Spleen (tissue), 13 donors: Measurements from ENCODE around the gene RNF7. TPM values are rescaled to one million over a fixed set of nuclear protein-coding genes. Genes with fewer than 3 reads are reported as not detected.
A peak's percentile ranks its signal among the peaks of the same experiment; 100 is the strongest.
"Not testable (repeated sequence)": the region's sequence is repeated elsewhere in the genome, so short reads cannot be mapped to it uniquely, and the experiment has no call there.

Source experiments
- DNase-seq: peaks from one replicate; pipeline ENCODE4 v3.0.0-alpha.2; 2020
- H3K27ac ChIP-seq, 8 donors: fragments of 200-600 bp; sonication (generic) in 7 of 8; 1 replicate in 4 of 8; 2 replicates in 4 of 8; pipeline versions ENCODE4 v1.5.0 to v1.8.0; 2016 to 2021; ENCODE audit warnings: inconsistent platforms in 4 of 8, mild to moderate bottlenecking in 4 of 8, moderate library complexity in 1 of 8
- H3K27me3 ChIP-seq, 7 donors: fragments of 200-600 bp; sonication (generic) in 6 of 7; replicated peaks in 1 of 7; 1 replicate in 4 of 7; 2 replicates in 3 of 7; pipeline versions ENCODE4 v1.5.0 to v1.8.0; 2016 to 2021; ENCODE audit warnings: inconsistent platforms in 3 of 7, mild to moderate bottlenecking in 1 of 7
- H3K36me3 ChIP-seq, 6 donors: fragments of 200-600 bp; sonication (generic) in 5 of 6; 1 replicate in 4 of 6; 2 replicates in 2 of 6; pipeline versions ENCODE4 v1.5.0 to v1.8.0; 2016 to 2021; ENCODE audit warnings: inconsistent platforms in 2 of 6
- H3K4me1 ChIP-seq, 6 donors: fragments of 200-600 bp; sonication (generic) in 5 of 6; 1 replicate in 3 of 6; 2 replicates in 3 of 6; pipeline versions ENCODE4 v1.5.0 to v1.8.0; 2016 to 2021; ENCODE audit warnings: inconsistent platforms in 3 of 6
- H3K4me3 ChIP-seq, 8 donors: fragments of 200-600 bp; sonication (generic) in 7 of 8; 1 replicate in 4 of 8; 2 replicates in 4 of 8; pipeline versions ENCODE4 v1.5.0 to v1.8.0; 2016 to 2021; ENCODE audit warnings: inconsistent platforms in 4 of 8, mild to moderate bottlenecking in 4 of 8, moderate library complexity in 2 of 8
- H3K9me3 ChIP-seq, 8 donors: fragments of 200-600 bp; sonication (generic) in 7 of 8; 1 replicate in 4 of 8; 2 replicates in 4 of 8; pipeline versions ENCODE4 v1.5.0 to v1.8.0; 2016 to 2021; ENCODE audit warnings: inconsistent platforms in 4 of 8
- POLR2A ChIP-seq, 3 donors: fragments of 450-650 bp; IDR thresholded peaks; one replicate each; pipeline ENCODE4 v1.5.1; 2017; ENCODE audit warnings: antibody characterized with exemption in 3 of 3, mild to moderate bottlenecking in 1 of 3
- POLR2AphosphoS5 ChIP-seq, 3 donors: sonication (generic); formaldehyde crosslinking; IDR thresholded peaks; one replicate each; pipeline ENCODE4 v1.5.1; 2017; ENCODE audit warnings: antibody characterized with exemption in 3 of 3
- WGBS, 5 donors: extraction: QIAGEN DNeasy Blood & Tissue Kit in 3 of 5; methylation state at CpG; one replicate each; pipeline versions ENCODE4 v1.1.5 to v1.1.7; 2013 to 2018; 5-methylcytosine and 5-hydroxymethylcytosine counted together
- intact Hi-C: fragments of 100-400 bp; cut with DNase I; formaldehyde crosslinking; loops from one replicate; pipeline ENCODE4 v1.15.0; 2023; ENCODE audit warnings: low total_unique reads
- long read RNA-seq, 2 donors: transcript quantifications; one replicate each; lab custom pipeline, GENCODE V29; 2026
- polyA plus RNA-seq, 3 donors: library from polyadenylated mRNA; stranded (reverse); fragments of 200-250 nt; gene quantifications; one replicate each; pipeline ENCODE4 v1.2.1, GENCODE V29; 2013
- total RNA-seq, 7 donors: library from RNA; depleted of rRNA in 3 of 7; stranded (reverse); fragments of >200 nt in 3 of 7; fragmentation: NEBNext Ultra II Directional in 4 of 7; extraction: Animal tissue kit (Norgen Biotek cat#: 25700) in 4 of 7; gene quantifications; one replicate each; pipeline versions ENCODE4 v1.1.0 to v1.2.1, GENCODE V29; 2016 to 2021
- TF ChIP-seq, protein P1 (sequence below), 11 experiments: fragments of 200-600 bp in 7 of 11; fragments of 450-650 bp in 4 of 11; sonication (generic) in 4 of 11; IDR thresholded peaks in 8 of 11; conservative IDR thresholded peaks in 3 of 11; 1 replicate in 7 of 11; 2 replicates in 4 of 11; pipeline versions ENCODE4 v1.4.0 to v1.8.0; 2016 to 2021; ENCODE audit warnings: antibody characterized with exemption in 11 of 11, inconsistent platforms in 4 of 11, mild to moderate bottlenecking in 1 of 11
- donor health status: healthy with polysubstance abuse.
- donor health status: DM: no; HTN: no; CAD: no; lungs with moderate emphysema.
- donor health status: DM: no; HTN: no; CAD: no.
- donor health status: Bipolar disorder and iron deficiency.
- donor health status: healthy.
- donor health status: DM: no; HTN: no; CAD: no.
- donor health status: DM: yes; HTN: yes; CAD: no.

RNF7 gene
- 10 to 100 TPM; 42.5 to 66.1 (median 55.9) TPM for total RNA-seq
- 100 to 1,000 TPM in 2 of 3 donors, 10 to 100 TPM in 1; 93.9 to 117 (median 104) TPM for polyA plus RNA-seq
- long read RNA-seq, donor 1, transcript RNF7-201 (3 exons, 2,763 nt) = major isoform, 83 of 104 reads
- long read RNA-seq, donor 1, transcript RNF7-202 (3 exons, 805 nt) = minor isoform, 13 of 104 reads
- long read RNA-seq, donor 1, partial matches to known transcripts = 6 of 104 reads
- long read RNA-seq, donor 1, other reads (novel, unspliced or antisense) = 0 of 104 reads
- long read RNA-seq, donor 2, transcript RNF7-201 (3 exons, 2,763 nt) = major isoform, 65 of 82 reads
- long read RNA-seq, donor 2, transcript RNF7-202 (3 exons, 805 nt) = minor isoform, 5 of 82 reads
- long read RNA-seq, donor 2, partial matches to known transcripts = 7 of 82 reads
- long read RNA-seq, donor 2, other reads (novel, unspliced or antisense) = 0 of 82 reads

- H3K4me3 ChIP-seq = peak within 1 kb of the TSS; percentile 79 to 99 (median 92)
- intact Hi-C loops = loop anchor here (10.0 kb wide), 2 partner anchors 163 to 177 kb away; no protein-coding TSS in a partner anchor
- 0 to 1% (median 0%) methylated on average over 47 to 81 of the region's 81 CpGs for WGBS, 5 donors
These were observed at the start of gene RNF7 for GRCh38 chr3:141738022-141738890. RNF7 (plus strand) TSS chr3:141738298; CDS start chr3:141738342, 44 bp downstream.

DNA sequence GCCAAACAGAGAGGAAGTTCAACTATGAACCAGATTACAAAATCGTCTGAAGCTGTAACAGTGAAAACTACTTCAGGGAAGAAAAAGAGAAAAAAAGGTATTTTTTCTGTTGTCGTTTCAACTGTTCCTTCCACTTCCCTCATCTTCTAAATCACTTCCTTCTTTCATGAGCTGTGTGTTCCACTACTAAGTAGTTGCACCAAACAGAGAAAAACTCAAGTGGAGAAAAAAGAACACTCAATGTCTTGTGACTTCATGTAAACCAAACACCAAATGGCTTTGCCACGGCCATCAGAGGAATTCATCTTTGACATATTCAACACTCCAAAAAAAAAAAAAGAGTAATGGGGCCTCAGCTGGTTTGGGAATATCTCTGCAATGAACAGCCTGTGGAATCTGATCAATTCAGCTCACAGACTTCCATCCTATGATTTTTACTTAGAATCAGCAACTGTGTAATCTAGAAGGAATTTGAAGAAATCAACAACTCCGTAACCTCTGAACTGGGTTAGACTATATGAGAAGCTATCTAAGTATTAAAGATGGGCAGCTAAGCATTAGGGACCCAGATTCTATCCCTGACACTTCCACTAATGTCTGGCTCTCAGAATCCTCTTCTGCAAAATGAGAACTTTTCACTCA, 47.5 kb upstream of the RNF7 start:
- Histone ChIP-seq H3K4me1 (peaks cover 0 to 41% (median 19%) of the 10 kb centered on the region in 6 donors), H3K27ac (peak overlapping the region in 7 of 8 donors; percentile 52 to 85 (median 74)), H3K9me3 (peaks cover 0 to 19% (median 11%) of the 10 kb centered on the region in 8 donors), H3K4me3 (no peak overlapping the region), H3K27me3 (no peaks in the 10 kb centered on the region), H3K36me3 (no peaks in the 10 kb centered on the region)
- 27 to 43% (median 36%) methylated on average over 4 of the region's 4 CpGs for WGBS, 5 donors
- intact Hi-C loops = no loop called here
- TF ChIP-seq POLR2AphosphoS5 (IDR thresholded peaks at IDR 0.05) (no peak), POLR2A (IDR thresholded peaks at IDR 0.05) (no peak)
- TF ChIP-seq, protein P1, sequence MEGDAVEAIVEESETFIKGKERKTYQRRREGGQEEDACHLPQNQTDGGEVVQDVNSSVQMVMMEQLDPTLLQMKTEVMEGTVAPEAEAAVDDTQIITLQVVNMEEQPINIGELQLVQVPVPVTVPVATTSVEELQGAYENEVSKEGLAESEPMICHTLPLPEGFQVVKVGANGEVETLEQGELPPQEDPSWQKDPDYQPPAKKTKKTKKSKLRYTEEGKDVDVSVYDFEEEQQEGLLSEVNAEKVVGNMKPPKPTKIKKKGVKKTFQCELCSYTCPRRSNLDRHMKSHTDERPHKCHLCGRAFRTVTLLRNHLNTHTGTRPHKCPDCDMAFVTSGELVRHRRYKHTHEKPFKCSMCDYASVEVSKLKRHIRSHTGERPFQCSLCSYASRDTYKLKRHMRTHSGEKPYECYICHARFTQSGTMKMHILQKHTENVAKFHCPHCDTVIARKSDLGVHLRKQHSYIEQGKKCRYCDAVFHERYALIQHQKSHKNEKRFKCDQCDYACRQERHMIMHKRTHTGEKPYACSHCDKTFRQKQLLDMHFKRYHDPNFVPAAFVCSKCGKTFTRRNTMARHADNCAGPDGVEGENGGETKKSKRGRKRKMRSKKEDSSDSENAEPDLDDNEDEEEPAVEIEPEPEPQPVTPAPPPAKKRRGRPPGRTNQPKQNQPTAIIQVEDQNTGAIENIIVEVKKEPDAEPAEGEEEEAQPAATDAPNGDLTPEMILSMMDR (IDR thresholded peaks at IDR 0.05 in 8 of 11, conservative IDR thresholded peaks at IDR 0.05 in 3 of 11) = no peak
- DNase-seq = no peak

More at GRCh38 chr3:141738022-141738890, at the start of gene RNF7:
- peak; percentile 86 to 93 (median 92) for TF ChIP-seq POLR2AphosphoS5 (IDR thresholded peaks at IDR 0.05)
- TF ChIP-seq, protein P1 (IDR thresholded peaks at IDR 0.05 in 8 of 11, conservative IDR thresholded peaks at IDR 0.05 in 3 of 11) = peak; percentile 86 to 100 (median 99)
- TF ChIP-seq POLR2A (IDR thresholded peaks at IDR 0.05) = peak in 1 of 3 donors; percentile 39
- Histone ChIP-seq H3K9me3 (no peaks in the 10 kb centered on the region), H3K27ac (peak within 1 kb of the TSS; percentile 92 to 99 (median 94)), H3K4me1 (peaks cover 28 to 54% (median 50%) of the 10 kb centered on the region in 6 donors), H3K36me3 (peaks cover 0 to 10% (median 5%) of the 10 kb centered on the region in 6 donors), H3K27me3 (no peaks in the 10 kb centered on the region)
- peak; percentile 99 for DNase-seq

- H3K4me3 ChIP-seq, DNase-seq, H3K36me3 ChIP-seq, H3K27me3 ChIP-seq, intact Hi-C loops: not testable (repeated sequence)
- peak overlapping the region in 1 of 8 donors; percentile 85 for H3K27ac ChIP-seq
- 66 to 95% (median 78%) methylated on average over 3 of the region's 3 CpGs for WGBS, 5 donors
- H3K4me1 ChIP-seq = peaks cover 0 to 31% (median 13%) of the 10 kb centered on the region in 6 donors
- H3K9me3 ChIP-seq = peaks cover 0 to 19% (median 11%) of the 10 kb centered on the region in 8 donors
These were observed 46.6 kb upstream of the RNF7 start for GRCh38 chr3:141691471-141691870.

DNA sequence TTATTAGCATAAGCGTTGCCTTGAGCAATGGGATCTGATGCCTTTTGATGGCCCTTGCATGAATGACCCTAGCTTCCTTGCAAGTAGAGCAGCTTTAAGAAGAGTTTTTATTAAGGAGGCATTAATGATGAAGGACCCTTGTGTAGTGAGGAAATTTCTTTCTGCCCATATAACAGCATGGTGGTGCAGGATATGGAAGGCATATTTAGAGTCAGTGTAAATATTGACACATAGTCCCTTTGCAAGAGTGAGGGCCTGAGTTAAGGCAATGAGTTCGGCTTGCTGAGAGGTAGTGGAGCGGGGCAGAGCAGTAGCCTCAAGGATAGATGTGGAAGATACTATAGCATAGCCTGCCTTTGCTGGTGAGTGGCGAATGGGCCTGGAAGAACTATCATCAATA, 45.1 kb upstream of the RNF7 start:
- intact Hi-C loops, H3K27ac ChIP-seq, H3K27me3 ChIP-seq, H3K36me3 ChIP-seq, H3K4me3 ChIP-seq, DNase-seq: not testable (repeated sequence)
- Histone ChIP-seq H3K9me3 (peaks cover 0 to 19% (median 11%) of the 10 kb centered on the region in 8 donors), H3K4me1 (peaks cover 0 to 19% (median 5%) of the 10 kb centered on the region in 6 donors)
- 80 to 97% (median 89%) methylated on average over 4 of the region's 4 CpGs for WGBS, 5 donors
